Astrocyte (in vitro differentiated cells and primary cell): ENCODE data around the gene PFN4.

ENCODE experiments used
- EZH2 ChIP-seq: IDR thresholded peaks from 2 replicates; pipeline ENCODE4 v1.6.1; 2012; ENCODE audit warnings: mild to moderate bottlenecking, low read length, inconsistent platforms; ENCODE audit not compliant: insufficient read depth
- TF ChIP-seq, protein P1 (sequence below): IDR thresholded peaks from 2 replicates; pipeline ENCODE4 v1.5.1; 2011; ENCODE audit warnings: low read depth, mild to moderate bottlenecking, inconsistent platforms, low read length, moderate library complexity; ENCODE audit not compliant: insufficient read depth

DNA sequence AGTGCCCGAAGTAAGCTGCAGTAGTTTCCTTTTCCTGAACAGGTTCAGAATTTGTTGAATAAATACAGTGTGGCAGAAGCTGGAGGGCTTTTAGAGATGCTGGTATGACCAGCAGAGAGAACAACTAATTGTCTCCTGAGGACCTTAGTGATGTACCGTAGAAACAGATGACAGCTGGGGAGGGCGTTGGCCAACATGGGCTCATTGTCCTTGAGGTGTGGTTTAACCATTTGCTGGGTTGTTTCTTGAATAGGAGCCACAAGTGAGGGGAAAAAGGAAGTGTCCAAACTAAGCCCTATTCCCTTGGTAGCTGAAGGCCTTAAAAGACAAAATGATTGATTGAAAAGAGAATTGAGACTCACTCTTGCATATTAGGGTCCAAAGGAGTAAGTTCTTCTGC lies 40.1 kb upstream of the PFN4 start:
- TF ChIP-seq, protein P1, sequence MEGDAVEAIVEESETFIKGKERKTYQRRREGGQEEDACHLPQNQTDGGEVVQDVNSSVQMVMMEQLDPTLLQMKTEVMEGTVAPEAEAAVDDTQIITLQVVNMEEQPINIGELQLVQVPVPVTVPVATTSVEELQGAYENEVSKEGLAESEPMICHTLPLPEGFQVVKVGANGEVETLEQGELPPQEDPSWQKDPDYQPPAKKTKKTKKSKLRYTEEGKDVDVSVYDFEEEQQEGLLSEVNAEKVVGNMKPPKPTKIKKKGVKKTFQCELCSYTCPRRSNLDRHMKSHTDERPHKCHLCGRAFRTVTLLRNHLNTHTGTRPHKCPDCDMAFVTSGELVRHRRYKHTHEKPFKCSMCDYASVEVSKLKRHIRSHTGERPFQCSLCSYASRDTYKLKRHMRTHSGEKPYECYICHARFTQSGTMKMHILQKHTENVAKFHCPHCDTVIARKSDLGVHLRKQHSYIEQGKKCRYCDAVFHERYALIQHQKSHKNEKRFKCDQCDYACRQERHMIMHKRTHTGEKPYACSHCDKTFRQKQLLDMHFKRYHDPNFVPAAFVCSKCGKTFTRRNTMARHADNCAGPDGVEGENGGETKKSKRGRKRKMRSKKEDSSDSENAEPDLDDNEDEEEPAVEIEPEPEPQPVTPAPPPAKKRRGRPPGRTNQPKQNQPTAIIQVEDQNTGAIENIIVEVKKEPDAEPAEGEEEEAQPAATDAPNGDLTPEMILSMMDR = no peak
- TF ChIP-seq EZH2 = no peak
